Esophagus muscularis mucosa (tissue), 3 donors: ENCODE results near the gene MCUB.

ENCODE experiments used
- POLR2A ChIP-seq: fragments of 450-650 bp; IDR thresholded peaks from one replicate; pipeline ENCODE4 v1.6.1; 2017; ENCODE audit warnings: antibody characterized with exemption, moderate library complexity, mild to moderate bottlenecking, low read depth
- TF ChIP-seq, protein P1 (sequence below), 3 experiments: fragments of 200-600 bp in 2 of 3; fragments of 450-650 bp in 1 of 3; sonication (generic) in 2 of 3; IDR thresholded peaks; one replicate each; pipeline ENCODE4 v1.5.1; 2017 to 2019; ENCODE audit warnings: antibody characterized with exemption in 3 of 3, mild to moderate bottlenecking in 2 of 3, moderate library complexity in 1 of 3

DNA sequence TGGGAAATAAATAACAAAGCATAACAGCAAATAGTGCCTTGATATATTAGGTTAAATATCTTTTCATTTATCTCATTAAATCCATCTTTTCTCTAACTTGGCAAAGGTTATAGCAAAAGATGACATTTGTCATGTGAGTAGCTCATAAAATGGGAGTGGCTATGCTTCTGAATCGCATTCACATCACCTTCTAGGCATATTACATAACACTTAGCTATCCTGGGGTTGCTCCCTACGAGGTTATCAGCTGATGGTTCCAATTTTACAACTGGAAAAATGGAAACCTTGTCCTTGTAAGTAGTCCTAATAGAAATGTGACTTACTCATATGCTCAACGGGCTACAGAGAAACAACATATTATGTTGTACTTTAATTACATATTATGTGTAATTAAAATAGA is 153.5 kb downstream of the MCUB start:
- TF ChIP-seq, protein P1, sequence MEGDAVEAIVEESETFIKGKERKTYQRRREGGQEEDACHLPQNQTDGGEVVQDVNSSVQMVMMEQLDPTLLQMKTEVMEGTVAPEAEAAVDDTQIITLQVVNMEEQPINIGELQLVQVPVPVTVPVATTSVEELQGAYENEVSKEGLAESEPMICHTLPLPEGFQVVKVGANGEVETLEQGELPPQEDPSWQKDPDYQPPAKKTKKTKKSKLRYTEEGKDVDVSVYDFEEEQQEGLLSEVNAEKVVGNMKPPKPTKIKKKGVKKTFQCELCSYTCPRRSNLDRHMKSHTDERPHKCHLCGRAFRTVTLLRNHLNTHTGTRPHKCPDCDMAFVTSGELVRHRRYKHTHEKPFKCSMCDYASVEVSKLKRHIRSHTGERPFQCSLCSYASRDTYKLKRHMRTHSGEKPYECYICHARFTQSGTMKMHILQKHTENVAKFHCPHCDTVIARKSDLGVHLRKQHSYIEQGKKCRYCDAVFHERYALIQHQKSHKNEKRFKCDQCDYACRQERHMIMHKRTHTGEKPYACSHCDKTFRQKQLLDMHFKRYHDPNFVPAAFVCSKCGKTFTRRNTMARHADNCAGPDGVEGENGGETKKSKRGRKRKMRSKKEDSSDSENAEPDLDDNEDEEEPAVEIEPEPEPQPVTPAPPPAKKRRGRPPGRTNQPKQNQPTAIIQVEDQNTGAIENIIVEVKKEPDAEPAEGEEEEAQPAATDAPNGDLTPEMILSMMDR (IDR thresholded peaks at IDR 0.05) = no peak
- no peak for TF ChIP-seq POLR2A
